ENCODE data around the gene KLHL24.
"Not testable (repeated sequence)": the region's sequence is repeated elsewhere in the genome, so short reads cannot be mapped to it uniquely, and the experiment has no call there.

The KLHL24 gene, protein sequence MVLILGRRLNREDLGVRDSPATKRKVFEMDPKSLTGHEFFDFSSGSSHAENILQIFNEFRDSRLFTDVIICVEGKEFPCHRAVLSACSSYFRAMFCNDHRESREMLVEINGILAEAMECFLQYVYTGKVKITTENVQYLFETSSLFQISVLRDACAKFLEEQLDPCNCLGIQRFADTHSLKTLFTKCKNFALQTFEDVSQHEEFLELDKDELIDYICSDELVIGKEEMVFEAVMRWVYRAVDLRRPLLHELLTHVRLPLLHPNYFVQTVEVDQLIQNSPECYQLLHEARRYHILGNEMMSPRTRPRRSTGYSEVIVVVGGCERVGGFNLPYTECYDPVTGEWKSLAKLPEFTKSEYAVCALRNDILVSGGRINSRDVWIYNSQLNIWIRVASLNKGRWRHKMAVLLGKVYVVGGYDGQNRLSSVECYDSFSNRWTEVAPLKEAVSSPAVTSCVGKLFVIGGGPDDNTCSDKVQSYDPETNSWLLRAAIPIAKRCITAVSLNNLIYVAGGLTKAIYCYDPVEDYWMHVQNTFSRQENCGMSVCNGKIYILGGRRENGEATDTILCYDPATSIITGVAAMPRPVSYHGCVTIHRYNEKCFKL

DNA sequence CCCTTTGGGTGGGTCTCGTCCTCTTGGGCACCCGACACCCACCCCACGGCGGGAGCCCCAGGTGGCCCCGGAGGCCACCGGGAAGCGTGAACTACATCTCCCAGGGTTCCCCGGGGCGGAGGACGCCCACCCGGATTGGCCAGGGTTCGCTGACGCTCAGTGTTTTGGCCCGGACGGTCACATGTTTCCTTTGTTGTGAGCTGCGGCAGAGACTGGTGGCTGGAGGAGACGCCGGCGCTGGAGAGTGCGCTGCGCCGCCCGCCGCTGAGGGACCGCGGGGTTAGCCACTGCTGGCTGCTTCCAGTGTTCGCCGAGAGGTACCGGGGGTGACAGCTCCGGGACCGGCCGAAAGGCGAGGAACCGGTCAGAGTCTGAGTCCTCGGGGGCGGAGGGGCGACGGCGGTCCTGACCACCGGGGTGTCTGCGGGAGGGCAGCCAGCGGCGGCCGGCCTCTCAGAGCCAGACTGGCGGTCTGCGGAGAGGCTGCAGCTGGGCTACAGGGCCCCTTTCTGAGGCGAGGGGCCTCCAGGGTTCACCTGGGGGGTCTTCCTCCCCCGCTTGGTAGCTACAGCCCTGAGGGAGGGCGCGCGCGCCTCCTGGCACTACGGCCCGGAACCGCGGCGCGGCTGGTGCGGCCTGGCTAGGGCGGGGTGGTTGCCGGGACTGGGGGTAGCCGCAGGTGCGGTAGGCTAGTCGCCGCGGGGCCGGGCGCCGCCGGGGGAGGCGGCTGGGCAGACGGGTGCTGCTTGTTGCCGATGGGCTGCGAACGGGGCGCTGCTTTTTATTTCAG is at the start of gene KLHL24:
Gene KLHL24, plus strand, starts transcription at position 193 of the 790 bp plus-strand sequence. CDS start 14,734 bp downstream, outside the sequence.
- DNase-seq, result peak; percentile 96

DNA sequence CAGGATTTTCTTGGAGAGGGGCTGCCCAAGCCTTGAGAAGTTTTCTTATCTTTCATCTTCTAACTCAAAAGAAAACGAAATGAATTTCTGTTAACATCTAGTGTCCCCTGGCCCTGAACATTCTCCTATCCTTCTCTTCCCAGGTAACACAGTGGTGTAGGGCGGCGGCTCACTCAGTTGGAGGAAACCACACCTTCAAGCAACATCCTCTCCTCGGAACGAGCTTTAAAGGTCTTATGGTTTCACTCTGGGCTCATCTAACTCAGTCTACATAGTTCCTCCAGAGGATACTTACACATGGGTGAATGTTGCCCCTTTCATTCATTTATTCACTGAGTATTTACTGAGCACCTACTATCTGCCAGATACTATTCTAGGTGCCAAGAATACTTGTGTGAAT is 48.9 kb upstream of the KLHL24 start:
- no peak for DNase-seq

DNA sequence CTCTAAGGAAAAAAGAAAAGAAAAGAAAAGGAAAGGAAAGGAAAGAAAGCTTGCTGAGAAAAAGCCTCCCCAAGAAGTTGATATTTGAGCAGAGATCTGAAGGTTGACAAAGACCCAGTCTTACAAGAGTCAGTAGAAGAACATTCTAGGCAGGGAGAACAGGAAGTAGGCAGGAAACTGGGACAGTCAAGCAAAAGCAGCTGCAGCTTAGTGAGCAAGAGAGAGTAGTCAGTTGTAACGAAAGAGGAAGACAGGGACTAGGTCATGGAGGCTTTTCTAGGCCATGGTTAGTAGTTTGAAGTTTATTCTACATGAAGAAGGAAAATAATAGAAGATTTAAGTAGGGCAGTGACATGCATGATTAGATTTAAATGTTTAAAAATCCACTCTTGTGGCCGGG is 48.1 kb upstream of the KLHL24 start:
- no peak for DNase-seq

DNA sequence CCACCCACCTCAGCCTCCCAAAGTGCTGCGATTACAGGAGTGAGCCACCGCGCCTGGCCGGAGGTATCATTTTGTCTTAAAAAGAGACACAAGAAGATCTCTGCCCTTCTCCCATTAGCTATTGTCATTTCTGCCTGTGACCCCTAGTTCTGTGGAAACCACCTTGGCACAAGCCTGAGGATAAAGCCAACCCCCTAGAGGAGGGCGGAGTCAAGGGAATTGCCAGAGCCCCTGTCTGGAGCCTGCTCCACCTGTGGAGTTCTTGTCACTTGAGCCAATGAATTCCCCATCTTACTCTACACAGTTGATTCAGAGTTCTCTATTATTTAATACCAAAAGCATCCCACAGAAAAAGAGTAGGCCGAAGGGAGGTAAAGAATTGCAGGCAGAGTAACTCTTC is 45.0 kb upstream of the KLHL24 start:
- no peak for DNase-seq

DNA sequence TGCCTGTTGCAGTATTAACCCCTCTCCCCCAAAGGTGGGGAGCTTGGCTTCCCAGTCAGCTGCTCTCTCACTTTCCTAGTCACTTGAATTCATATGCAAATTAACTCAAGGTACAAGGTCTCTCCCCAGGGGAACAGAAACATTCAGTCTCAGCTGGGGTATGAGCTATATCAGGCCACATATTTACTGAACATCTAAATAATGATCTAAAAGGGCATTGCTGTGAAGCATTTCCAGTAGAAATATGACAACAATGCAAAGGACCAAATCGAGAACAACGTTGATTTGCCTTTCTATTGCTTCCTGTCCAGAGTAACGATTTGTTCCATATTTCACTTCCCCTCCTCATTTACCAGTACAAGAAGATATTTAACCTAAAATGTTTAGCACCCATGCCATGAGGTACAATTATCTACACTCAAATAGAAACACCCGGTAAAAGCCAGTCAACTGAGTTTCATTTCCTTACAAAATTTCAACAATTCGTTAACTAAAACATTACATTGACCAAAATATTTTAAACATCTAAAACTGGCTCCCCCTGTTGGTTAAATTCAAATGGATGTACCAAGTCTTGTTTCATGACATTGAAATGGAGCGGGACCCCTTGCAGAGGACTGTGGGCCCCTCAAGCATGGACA is 43.4 kb upstream of the KLHL24 start:
- DNase-seq, result peak; percentile 56

DNA sequence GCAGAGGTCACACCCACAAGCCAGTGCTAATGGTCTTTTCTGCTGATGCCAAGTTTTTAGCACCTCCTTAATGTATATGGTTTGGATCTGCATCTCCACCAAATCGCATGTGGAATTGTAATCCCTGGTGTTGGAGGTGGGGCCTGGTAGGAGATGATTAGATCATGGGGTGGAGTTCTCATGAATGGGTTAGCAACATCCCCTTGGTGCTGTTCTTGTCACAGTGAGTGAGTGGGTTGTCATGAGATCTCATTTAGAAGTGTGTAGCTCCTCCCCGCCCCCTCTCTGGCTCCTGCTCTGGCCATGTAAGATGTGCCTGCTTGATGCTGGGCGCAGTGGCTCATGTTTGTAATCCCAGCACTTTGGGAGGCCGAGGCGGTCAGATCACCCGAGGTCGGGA is 42.6 kb upstream of the KLHL24 start:
- no peak for DNase-seq

DNA sequence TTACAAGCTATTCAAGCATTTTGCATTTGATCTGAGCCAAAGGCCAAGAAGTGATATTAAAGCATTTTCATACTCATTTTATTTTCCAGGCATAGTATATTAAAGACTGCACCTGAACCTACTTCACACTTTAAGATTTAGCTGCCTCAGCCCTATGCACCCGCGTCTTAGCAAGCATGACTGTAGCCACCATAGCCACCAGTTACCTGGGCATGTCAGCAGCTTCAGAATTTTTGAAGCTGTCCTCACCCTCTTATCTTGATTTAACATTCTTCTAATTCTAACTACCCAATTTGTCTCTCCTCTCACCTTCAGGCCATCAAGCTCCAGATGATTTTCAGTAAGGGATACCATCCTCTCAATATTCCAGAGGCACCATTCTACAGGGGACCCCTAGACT is 40.8 kb upstream of the KLHL24 start:
- no peak for DNase-seq

DNA sequence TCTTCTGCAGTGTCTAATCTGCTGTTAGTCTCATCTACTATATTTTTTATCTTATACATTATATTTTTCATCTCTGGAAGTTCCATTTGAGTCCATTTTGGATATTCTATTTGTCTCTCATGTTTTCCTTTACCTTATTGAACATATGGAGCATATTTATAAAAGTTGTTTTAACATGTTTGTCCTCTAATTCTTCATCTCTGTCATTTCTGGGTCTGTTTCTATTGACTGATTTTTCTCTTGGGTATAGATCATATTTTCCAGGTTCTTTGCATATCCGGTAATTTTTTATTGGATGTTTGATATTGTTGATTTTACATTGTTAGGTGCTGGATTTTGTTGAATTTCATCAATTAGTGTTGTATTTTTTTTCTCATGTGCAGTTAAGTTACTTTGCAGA is 37.5 kb upstream of the KLHL24 start:
- DNase-seq, result no peak

DNA sequence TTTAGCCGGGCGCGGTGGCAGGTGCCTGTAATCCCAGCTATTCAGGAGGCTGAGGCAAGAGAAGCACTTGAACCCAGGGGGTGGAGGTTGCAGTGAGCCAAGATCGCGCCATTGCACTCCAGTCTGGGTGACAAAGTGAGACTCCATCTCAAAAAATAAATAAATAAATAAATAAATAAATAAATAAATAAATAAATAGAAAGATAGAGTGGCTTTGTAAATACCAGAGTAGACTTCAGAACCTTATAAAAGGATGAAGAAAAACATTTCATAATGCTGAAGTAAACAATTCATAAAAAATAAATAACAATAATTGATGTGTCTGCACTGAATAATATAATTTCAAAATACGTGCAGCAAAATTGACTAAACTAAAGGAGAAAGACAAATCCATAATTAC is 24.1 kb upstream of the KLHL24 start:
- not testable (repeated sequence) for DNase-seq

DNA sequence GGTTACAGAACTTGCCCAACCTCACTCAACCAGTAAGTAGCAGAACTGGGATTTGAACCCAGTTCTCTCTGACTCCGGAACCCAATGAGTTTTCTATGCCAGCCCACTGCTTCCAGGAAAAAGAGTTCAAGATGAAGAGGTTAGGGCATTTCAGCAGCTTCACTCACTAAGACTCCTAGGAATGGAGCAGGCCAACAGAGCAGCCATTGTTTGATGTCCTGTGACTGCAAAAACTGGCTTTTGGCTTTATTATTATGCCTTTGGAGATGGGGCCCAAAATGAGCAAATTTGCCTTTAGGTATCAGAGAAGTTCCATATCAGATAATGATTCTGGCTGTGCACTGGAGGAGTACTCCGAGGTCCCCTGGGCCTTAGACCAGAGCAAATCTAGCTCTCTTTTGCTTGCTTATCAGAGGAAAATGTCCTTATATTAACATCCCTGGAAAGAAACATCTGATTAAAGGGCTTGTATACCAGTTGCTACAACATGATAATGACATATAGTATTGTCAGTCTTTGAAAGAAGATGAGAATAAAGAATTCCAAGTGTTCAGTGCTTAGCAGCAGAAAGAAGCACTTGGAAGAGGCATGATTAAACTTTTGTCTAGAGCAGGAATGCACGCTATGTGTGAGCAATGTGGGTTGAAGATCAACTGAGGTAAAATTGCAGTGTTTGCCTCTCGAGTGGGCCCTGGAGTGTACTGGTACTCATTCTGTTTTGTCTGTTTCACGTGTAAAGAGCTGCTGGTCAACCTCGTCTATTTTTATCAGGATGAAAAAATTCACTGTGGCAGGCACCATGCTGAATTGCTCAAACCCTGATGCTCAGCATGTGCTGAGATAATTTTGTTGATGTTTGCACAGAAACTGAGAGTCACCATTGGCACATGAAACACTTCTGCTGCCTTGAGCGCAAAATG is 21.8 kb upstream of the KLHL24 start:
- no peak for DNase-seq

DNA sequence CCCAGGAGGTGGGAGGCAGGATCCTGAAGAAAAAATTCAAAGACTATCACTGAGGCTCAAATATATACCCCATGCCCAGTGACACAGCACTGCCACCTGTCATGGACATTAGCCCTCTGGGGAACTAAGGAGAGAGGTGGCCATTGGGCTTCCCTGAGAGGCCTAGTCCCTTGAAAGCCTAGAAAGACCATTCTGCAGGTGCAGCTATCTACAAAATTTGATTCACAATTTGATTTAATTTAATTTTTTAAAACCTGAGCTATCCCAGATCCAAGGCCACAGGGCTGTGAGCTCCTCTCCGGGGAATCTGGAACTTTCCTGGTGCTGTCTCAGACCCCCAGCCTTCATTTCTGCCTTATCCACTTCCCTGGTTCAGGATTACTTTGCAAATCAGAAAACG is 16.9 kb upstream of the KLHL24 start:
- no peak for DNase-seq

DNA sequence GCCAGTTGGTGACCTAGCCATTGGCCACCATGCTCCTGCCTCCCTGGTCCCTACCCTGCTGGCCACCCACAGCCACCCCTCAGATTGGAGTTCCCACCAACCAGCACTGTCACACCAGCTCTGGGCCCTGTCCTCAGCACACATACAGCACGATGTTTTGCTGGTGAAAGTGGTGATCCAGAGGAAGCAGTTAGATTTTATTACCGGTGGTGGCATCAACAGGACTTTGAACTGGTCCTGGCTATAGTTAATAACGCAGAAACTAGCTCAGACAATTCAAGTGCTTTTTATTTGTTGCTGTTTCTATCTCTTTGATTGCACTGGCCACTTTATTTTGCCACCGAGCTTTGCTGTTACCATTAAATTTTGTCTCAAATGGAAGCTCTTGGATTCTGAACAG is 16.4 kb upstream of the KLHL24 start:
- no peak for DNase-seq

DNA sequence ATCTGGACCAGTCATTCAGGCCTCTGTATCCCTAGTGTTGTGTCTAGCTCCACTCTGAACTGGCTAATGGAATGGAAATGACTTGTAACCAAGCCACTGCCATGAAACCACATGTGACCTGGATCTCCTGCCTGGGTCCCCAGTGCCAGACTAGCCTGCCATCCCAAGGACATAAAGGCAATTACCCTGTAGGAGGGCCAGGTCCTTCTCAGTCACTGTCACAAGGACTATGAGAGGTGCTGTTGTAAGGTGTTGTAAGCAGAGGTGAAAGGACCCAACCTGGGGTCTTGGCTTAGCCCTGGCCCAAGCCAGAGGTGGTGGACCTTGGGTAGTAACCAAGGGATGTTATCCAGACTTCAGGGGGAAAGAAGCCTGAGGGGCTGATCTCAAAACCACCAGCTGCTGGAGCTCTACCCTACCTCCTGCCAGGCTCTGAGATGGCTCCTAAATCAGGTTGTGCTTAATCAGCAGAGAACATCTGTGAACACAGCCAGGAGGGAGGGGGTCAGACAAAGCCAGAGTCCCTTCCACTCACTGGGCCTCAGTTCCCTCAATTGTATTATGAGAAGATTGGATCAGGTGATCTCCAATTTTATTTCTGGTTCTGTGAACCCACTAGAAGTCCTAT is 15.7 kb upstream of the KLHL24 start:
- no peak for DNase-seq

DNA sequence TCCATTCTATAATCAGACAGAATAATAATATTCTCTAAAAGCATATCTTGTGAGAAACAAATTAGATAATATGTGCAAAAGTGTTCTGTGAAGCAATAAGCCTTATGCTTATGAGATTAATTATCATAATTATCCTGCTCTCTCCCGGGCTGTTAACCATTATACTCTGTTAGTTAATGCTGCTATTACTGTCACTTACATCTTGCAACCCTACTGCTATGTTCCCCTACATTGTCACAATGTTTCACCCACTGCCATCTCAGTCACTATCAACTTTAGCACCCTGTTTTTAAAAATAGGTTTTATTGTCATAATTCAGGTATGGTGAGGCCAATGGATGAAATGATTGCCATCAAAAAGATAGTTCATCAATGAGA is 15.2 kb upstream of the KLHL24 start:
- no peak for DNase-seq

DNA sequence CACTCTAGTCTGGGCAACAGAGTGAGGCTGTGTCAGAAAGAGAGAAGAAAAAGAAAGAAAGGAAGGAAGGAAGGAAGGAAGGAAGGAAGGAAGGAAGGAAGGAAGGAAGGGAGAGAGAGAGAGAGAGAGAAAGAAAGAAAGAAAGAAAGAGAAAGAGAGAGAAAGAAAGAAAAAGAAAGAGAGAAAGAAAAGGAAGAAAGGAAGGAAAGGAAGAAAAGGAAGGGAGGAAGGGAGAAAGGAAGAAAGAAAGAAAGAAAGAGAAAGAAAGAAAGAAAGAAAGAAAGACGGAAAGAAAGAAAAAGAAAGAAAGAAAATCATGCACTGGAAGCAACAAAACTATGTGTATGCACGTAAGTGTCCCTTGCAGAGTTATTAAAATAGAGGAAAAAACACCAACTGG is 12.9 kb upstream of the KLHL24 start:
- not testable (repeated sequence) for DNase-seq

DNA sequence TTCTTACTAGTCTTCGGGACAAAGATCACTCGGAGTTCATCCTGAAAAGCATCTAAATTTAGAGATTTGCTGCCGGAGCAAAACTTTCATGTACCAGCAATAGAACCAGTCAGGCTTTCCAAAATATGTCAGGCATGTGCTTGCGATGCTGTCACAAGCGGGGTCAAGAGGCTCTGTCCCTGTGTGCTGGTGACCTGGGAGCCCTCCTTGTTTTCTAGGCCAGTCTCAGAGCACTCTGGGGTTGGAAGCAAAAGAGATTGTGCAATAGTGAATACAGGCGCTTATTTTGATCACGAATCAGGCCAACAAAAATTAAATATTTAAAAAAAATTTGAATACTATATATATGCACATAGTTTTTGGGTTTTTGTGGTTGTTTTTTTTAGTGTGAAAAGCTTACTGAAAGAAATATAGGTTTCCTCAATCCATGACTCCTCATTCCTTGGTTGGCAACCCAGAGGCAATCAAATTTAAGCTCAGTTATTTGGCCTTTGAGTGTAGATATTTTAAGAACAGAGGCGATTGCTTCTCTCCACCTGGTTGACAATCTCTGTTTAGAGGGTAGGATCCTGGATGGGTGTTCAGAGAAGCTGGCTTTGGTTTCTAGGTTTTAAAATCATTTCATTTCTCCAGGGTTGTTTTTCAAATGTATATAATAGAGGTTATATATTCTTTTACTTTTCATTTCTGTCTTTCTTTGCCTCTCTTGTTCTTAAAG is 8.4 kb upstream of the KLHL24 start:
- DNase-seq, result no peak

DNA sequence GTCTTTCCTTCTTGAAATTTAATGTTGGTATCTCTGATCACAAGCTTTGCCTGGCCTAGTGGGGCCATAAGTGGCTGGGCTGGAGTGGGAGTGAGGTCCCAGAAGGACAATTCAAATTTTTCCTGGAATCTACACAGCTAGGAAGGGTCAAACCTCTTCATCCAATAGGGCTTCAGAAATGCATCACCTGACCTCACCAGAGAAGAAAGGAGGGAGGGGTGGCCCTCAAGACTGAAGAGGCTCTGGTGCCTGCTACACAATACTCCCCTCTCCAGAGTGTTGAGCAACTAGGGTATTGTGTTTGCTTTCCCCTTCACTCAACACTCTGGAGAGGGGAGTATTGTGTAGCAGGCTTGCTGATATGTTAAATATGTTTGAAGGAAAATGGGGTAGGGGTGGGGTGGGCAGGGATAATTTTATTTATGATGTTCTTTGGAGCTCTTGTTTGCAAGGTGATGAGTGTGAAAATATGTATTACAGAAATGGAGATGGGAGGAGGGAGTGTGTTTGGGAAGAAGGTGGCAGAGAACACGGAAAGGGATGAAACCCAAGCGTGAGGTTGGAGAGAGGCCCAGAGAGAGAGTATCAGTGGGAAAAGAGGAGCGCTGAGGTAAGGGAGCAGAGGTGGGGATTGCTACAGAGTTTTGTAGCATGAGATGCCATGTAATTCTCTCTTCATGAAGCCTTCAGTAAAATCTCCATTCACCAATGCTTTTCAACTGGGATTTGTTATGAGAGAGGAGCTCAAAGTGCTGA is 5.7 kb upstream of the KLHL24 start:
- no peak for DNase-seq

DNA sequence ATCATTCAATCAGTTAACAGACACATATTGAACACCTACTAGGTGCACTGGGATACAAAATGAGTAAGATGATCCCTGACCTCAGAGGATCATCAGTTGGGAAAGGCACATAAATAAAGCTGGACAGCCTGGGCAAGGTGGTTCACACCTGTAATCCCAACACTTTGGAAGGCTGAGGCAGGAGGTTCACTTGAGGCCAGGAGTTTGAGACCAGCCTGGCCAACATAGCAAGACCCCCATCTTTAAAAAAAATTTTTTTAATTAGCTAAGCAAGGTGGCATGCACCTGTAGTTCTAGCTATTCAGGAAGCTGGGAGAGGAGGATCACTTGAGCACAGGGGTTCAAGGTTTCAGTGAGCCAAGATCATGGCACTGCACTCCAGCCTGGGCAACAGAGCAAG is 3.7 kb upstream of the KLHL24 start:
- DNase-seq, result no peak

DNA sequence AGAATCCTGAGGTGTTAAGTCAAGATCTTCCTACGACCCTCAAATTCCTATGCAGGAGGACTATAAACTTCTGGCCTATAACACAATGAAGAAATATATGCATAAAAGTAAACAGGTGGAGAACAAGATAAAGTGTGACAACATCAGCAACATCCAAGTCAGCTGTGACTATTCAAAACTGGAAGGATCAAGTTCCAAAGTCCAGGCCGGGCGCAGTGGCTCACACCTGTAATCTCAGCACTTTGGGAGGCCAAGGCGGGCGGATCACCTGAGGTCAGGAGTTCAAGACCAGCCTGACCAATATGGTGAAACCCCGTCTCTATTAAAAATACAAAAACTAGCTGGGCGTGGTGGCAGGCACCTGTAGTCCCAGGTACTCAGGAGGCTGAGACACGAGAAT is 2.7 kb upstream of the KLHL24 start:
- not testable (repeated sequence) for DNase-seq

DNA sequence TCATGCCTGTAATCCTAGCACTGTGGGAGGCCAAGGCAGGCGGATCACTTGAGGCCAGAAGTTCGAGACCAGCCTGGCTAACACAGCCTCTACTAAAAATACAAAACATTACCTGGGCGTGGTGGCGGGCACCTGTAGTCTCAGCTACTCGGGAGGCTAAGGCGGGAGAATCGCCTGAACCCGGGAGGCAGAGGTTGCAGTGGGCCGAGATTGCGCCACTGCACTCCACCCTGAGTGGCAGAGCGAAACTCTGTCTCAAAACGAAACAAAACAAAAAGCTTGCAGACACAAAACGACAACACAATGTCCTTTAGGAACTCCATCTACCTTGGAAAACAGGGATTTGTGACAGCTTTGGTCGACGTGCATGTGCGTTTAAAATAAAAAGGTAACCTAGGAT is 716 bp upstream of the KLHL24 start:
- peak; percentile 13 for DNase-seq

DNA sequence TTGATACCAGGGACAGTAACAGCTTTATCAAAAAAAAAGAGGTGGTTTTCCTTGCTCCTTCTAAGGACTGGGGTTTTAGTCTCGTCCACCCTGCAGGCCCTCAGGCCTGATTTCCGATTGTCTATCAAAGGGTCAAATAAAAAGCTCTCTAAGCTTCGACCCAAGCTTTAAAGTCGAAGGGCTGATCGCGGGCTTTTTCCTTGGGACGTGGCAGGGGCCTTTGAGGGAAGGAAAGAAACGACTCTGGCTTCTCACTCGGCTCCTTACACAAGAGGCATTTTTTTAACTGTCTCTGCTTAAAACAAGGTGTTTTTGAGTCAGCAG is 354 bp upstream of the KLHL24 start:
- DNase-seq, result no peak
